Adipocyte (in vitro differentiated cells): ENCODE results near the gene MAN1C1.
A peak's percentile ranks its signal among the peaks of the same experiment; 100 is the strongest.

Experiments
- DNase-seq: peaks from one replicate; pipeline ENCODE4 v3.0.0-alpha.2; 2015; ENCODE audit warnings: low read depth
- H3K27me3 ChIP-seq: replicated peaks from 2 replicates; pipeline ENCODE4 v1.7.0; 2013; ENCODE audit warnings: mild to moderate bottlenecking, low read length, moderate library complexity; ENCODE audit not compliant: control insufficient read depth, insufficient read depth
- H3K36me3 ChIP-seq: 2 replicates; pipeline ENCODE4 v1.7.0; 2013; ENCODE audit warnings: low read length, mild to moderate bottlenecking, moderate library complexity; ENCODE audit not compliant: control insufficient read depth, insufficient read depth, severe bottlenecking
- H3K4me1 ChIP-seq: 2 replicates; pipeline ENCODE4 v1.7.0; 2013; ENCODE audit warnings: mild to moderate bottlenecking, low read length, moderate library complexity; ENCODE audit not compliant: control insufficient read depth, insufficient read depth
- H3K4me3 ChIP-seq: 2 replicates; pipeline ENCODE4 v1.7.0; 2013; ENCODE audit warnings: mild to moderate bottlenecking, low read length, moderate library complexity
- H3K9ac ChIP-seq: 2 replicates; pipeline ENCODE4 v1.7.0; 2013; ENCODE audit warnings: mild to moderate bottlenecking, low read length, moderate library complexity
- H3K9me3 ChIP-seq: 2 replicates; pipeline ENCODE4 v1.7.0; 2013; ENCODE audit warnings: mild to moderate bottlenecking, low read length, moderate library complexity; ENCODE audit not compliant: control insufficient read depth

MAN1C1 gene

DNA sequence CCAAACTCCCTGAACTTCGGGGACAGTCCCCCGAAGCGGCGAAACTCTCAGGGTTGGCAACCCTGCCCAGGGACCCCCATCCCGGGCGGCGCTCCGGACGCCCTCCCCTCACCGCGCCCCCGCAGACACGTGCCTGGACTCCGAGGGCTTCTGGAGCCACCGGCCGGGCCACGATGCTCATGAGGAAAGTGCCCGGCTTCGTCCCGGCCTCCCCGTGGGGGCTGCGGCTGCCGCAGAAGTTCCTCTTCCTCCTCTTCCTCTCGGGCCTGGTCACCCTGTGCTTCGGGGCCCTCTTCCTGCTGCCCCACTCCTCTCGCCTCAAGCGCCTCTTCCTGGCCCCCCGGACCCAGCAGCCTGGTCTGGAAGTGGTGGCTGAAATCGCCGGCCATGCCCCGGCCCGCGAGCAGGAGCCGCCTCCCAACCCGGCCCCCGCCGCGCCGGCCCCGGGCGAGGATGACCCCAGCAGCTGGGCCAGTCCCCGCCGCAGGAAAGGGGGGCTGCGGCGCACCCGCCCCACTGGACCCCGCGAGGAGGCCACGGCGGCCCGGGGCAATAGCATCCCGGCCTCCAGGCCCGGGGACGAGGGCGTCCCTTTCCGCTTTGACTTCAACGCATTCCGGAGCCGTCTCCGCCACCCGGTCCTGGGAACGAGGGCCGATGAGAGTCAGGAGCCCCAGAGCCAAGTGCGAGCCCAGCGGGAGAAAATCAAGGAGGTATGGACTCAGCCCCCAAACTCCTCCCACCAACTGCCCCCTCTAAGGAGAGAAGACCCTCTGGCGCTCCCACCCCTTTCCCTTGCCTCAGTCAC is 1.2 kb downstream of the MAN1C1 start:
- peak overlapping the region; percentile 82 for H3K4me3 ChIP-seq

DNA sequence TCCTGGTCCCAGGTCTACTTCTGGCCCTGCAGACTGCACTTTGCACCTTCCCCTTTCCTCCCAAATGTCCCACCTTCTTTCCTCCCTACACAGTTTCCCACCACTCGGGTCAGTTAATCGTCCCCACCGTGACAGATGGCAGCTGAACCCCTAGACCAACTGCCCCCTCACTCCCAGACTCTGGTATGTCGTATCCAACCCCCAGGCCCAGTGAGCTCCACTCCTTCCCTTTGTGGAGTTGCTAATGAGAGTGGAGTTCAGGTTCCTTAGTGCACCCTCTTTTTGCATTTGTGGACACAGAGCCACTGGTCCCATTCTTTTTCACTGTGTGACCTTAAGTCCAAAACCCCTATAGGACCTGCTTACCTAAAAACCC is 1.8 kb downstream of the MAN1C1 start:
- peak overlapping the region; percentile 83 for H3K9ac ChIP-seq
- peak overlapping the region; percentile 82 for H3K4me3 ChIP-seq
- H3K27me3 ChIP-seq: no peaks in the 10 kb centered on the region
- no peaks in the 10 kb centered on the region for H3K36me3 ChIP-seq
- no peak for DNase-seq
- H3K4me1 ChIP-seq: peaks cover 26% of the 10 kb centered on the region
- no peaks in the 10 kb centered on the region for H3K9me3 ChIP-seq

More for the DNA sequence above, 1.2 kb downstream of the MAN1C1 start:
- peaks cover 26% of the 10 kb centered on the region for H3K4me1 ChIP-seq
- peak overlapping the region; percentile 83 for H3K9ac ChIP-seq
- no peaks in the 10 kb centered on the region for H3K27me3 ChIP-seq
- no peak for DNase-seq
- H3K36me3 ChIP-seq: no peaks in the 10 kb centered on the region
- no peaks in the 10 kb centered on the region for H3K9me3 ChIP-seq

DNA sequence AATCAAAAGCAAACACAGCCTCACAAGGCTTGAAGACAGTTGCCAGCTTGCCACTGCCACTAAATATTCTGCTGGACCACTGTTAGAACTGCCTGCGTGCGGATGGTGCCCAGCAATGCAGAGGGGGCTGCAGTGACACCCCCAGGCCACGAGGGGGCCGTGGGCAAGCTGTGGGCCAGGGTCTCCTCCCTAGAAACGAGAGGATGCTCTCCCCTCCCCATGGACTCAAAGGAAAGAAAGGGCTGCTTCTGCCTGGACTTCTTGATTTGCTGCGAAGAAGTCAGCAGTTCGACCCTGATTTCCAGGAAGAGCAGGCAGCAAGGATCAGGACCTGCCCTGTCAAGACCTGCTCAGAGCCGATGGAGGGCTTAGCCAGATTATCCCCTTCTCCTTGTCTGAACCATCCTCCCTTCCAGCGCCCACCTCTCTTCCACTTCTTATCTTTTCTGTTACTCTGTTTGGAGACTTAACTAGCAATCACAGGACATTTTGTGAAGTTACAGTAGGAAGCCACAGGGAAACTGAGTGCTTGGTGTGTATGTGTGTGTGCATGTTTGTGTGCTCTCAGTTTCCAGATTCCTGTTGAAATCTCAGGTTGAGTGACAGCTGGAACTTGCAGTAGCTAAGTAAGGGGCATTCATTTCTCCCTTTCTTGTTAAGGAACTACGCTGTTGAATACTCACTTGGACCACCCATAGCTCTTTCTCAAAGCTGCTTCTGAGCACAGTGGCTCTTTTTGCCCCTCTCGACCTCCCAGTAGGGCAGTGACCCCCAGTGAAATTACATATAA is 2.7 kb downstream of the MAN1C1 start:
- peak; percentile 52 for DNase-seq
- no peaks in the 10 kb centered on the region for H3K9me3 ChIP-seq
- no peaks in the 10 kb centered on the region for H3K36me3 ChIP-seq
- H3K9ac ChIP-seq: peak overlapping the region; percentile 83
- H3K4me3 ChIP-seq: peak overlapping the region; percentile 82
- peaks cover 26% of the 10 kb centered on the region for H3K4me1 ChIP-seq
- no peaks in the 10 kb centered on the region for H3K27me3 ChIP-seq

DNA sequence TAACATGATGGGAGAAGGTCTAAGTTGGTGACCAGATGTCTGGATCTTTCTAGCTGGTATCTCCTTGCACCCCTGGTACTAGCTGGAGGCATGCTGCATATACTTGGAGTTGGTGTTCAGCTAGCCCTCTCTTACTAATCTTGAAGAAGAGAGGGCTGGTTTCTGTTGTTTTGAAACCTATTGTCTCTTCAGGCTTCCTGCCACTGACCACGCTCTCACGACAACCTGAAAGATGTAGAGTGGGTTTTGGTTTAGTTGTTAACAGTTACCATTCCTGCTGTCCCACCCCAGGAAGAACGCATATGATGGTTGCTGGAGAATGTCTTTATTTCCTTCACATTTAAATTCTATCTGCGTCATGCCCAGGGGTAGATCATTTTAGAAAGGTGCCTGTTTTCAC is 3.6 kb downstream of the MAN1C1 start:
- no peaks in the 10 kb centered on the region for H3K27me3 ChIP-seq
- H3K4me3 ChIP-seq: peak overlapping the region; percentile 25
- no peak overlapping the region for H3K9ac ChIP-seq
- H3K36me3 ChIP-seq: no peaks in the 10 kb centered on the region
- peaks cover 26% of the 10 kb centered on the region for H3K4me1 ChIP-seq
- DNase-seq: no peak
- H3K9me3 ChIP-seq: no peaks in the 10 kb centered on the region

DNA sequence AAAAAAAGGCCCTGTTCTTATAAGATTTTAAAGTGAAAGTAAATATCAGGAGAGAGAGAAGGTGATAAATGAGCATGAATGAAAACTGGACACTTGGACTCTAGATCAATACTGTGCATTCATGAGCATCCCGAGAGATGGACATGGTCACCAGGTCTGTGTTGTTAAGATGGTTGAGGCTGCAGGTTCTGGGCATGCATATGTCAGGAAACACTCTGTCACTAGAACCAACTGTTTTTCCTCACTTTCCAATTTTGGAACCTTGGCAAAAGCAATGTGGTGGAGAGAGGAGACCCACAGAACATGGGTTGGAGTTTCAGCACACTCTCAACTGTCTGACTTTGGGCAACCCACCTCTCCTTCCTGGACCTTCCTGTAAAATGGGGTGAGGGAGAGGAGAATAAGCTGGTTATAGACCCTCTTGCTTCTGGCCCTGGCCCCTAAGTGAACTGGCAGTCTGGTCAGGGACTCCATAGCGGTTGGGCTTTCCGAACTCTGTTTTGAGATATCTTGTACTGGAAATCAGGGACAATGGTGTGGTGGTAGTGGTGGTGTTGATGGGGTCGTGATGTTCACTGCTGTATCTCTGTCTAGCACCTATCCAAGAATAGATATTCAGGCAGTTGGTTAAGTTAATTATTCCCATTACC is 4.2 kb downstream of the MAN1C1 start:
- H3K9ac ChIP-seq: no peak overlapping the region
- no peaks in the 10 kb centered on the region for H3K27me3 ChIP-seq
- no peak for DNase-seq
- peak overlapping the region; percentile 25 for H3K4me3 ChIP-seq
- H3K4me1 ChIP-seq: peaks cover 24% of the 10 kb centered on the region
- H3K36me3 ChIP-seq: no peaks in the 10 kb centered on the region
- peaks cover under 1% of the 10 kb centered on the region for H3K9me3 ChIP-seq

DNA sequence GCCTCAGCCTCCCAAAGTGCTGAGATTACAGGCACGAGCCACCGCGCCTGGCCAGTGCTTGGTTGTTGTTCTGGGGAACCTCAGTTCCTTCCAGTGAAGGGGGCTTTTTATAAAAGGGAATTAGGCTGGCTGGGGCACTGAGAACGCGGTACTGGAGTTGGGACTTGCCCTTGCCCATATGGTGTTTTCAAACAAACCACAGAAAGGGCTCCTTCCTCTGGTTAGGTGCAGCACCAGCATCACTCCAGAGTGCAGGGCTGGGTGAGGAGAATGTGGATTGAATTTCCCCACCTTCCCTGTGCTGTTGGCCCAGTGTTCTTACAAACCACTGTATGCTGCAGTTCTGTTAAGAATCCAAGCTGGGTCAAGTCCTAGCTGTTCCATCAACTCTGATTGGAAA is 5.3 kb downstream of the MAN1C1 start:
- DNase-seq: no peak
- Histone ChIP-seq H3K9me3 (peaks cover 4% of the 10 kb centered on the region), H3K36me3 (no peaks in the 10 kb centered on the region), H3K27me3 (no peaks in the 10 kb centered on the region), H3K9ac (no peak overlapping the region), H3K4me3 (no peak overlapping the region), H3K4me1 (peaks cover 22% of the 10 kb centered on the region)

DNA sequence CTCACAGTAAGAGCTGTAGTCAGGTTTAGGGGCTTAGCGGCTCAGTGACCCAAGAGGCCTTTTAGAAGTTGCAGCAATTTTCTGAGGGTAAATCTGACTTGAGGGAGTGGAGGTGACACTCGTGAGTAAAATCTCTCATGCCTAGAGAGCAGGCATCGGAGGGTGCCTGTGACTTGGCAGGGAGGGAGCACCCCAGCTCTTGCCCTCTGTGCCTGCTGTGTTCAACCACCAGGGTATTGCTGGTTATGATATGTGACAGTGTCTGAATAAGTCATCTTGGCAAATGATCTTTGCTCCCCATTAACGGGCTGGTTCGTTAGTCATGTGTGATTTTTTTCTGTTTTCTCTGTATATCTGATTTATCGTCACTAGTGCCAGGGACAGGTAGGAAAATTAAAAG is 5.9 kb downstream of the MAN1C1 start:
- Histone ChIP-seq H3K9me3 (peaks cover 4% of the 10 kb centered on the region), H3K36me3 (no peaks in the 10 kb centered on the region), H3K4me1 (peaks cover 22% of the 10 kb centered on the region), H3K4me3 (no peak overlapping the region), H3K27me3 (no peaks in the 10 kb centered on the region), H3K9ac (no peak overlapping the region)
- DNase-seq: no peak

DNA sequence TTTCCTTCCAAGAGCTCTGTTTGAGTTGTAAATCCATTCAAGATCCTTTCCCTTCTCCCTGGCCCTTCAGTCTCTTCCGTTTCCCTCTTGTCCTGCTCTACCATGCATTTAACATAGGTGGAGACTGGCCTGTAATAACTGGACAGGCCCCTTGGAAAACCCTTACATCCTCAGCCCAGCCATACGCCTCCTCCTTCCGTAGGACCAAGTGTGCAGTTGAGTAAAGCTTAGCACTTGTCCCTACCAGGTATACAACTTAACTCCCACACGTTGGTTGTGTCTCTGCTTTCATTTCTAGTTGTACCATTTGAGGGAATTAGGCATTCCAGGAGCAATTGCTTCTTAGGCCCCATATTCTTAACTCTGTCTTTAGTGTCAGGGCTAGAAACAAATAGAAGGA is 6.4 kb downstream of the MAN1C1 start:
- H3K9me3 ChIP-seq: peaks cover 4% of the 10 kb centered on the region
- peaks cover 21% of the 10 kb centered on the region for H3K4me1 ChIP-seq
- H3K27me3 ChIP-seq: no peaks in the 10 kb centered on the region
- no peaks in the 10 kb centered on the region for H3K36me3 ChIP-seq
- H3K4me3 ChIP-seq: no peak overlapping the region
- DNase-seq: no peak
- no peak overlapping the region for H3K9ac ChIP-seq

DNA sequence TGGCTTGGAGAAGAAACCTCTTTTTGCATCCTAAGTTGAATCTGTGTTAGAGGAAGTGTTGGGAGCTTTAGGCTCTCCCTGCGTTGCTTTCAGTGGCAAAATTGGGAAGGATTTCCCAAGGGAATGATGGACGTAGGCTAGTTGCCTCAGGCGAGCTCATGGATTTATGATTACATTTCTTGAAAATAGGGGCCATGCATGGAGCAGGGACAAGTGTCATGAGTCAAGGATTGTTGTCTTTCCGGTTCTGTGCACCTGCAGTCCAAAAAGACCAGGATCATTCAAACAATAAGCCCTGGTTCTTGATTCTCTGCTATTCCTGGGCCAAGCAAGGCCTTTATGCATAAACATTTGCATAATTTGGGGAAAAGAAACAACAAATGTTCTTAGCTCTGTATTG is 7.1 kb downstream of the MAN1C1 start:
- Histone ChIP-seq H3K9ac (no peak overlapping the region), H3K4me3 (no peak overlapping the region), H3K27me3 (no peaks in the 10 kb centered on the region), H3K36me3 (no peaks in the 10 kb centered on the region), H3K9me3 (peaks cover 4% of the 10 kb centered on the region), H3K4me1 (peaks cover 13% of the 10 kb centered on the region)
- DNase-seq: no peak

DNA sequence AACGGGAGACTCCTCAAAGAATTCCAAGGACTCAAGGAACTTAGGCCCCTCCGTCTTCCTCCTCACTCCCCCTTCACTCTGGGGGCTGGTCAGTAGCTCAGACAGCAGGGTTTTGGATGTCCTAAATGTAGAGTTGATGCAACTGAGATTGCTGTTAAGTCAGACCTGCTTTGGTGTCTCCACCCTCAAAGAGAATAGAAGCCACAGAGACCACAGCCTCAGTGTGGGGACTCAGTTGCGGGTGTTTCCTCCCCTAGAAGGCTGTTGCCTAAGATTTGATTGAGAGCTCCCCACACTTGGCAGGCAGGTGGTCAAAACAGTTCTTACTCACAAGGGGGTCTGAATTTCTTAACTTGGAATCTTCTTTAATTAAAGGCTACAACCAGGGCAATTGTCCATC is 7.6 kb downstream of the MAN1C1 start:
- Histone ChIP-seq H3K9me3 (peaks cover 4% of the 10 kb centered on the region), H3K36me3 (no peaks in the 10 kb centered on the region), H3K4me3 (no peak overlapping the region), H3K4me1 (peaks cover 11% of the 10 kb centered on the region), H3K27me3 (no peaks in the 10 kb centered on the region), H3K9ac (no peak overlapping the region)
- no peak for DNase-seq

DNA sequence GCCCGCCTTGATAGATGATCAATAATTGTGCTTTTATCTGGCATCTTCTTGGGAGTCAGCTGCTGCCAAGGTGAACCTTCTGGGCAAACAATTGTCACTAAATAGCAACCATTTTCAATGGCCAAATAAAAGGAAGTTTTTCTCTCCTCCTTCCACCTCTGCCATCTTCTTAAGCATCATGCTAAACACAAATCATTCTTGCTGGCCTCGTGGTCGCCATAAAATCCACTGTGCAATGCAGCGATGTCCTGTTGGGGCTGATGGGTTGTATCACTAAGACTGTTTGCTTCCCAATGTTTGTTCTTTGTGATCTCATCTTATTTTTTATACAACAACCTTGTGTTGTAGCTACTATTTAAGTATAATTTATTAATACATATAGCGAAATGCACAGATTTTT is 8.0 kb downstream of the MAN1C1 start:
- Histone ChIP-seq H3K36me3 (no peaks in the 10 kb centered on the region), H3K9ac (no peak overlapping the region), H3K27me3 (no peaks in the 10 kb centered on the region), H3K9me3 (peaks cover 4% of the 10 kb centered on the region), H3K4me1 (peaks cover 6% of the 10 kb centered on the region), H3K4me3 (no peak overlapping the region)
- no peak for DNase-seq
